Stimulated activated naive CD8-positive, alpha-beta T cell treated with anti-CD3 and anti-CD28 coated beads, Interleukin-15, Interleukin-2, amounts not matched to agents 100 ng/mL and 50 ng/mL, for 24 hours (primary cell): ENCODE measurements around the gene DVL1.

Source experiments
- H3K27ac Mint-ChIP-seq: one replicate; pipeline ENCODE4 v1.8.0; 2021; ENCODE audit warnings: mild to moderate bottlenecking, mixed read lengths
- H3K27me3 Mint-ChIP-seq: one replicate; pipeline ENCODE4 v1.8.0; 2021; ENCODE audit warnings: mixed read lengths
- H3K36me3 Mint-ChIP-seq: one replicate; pipeline ENCODE4 v1.8.0; 2021; ENCODE audit warnings: low read depth, mixed read lengths
- H3K4me1 Mint-ChIP-seq: one replicate; pipeline ENCODE4 v1.8.0; 2021; ENCODE audit warnings: low read depth, mixed read lengths
- H3K4me3 Mint-ChIP-seq: one replicate; pipeline ENCODE4 v1.8.0; 2021; ENCODE audit warnings: mild to moderate bottlenecking, mixed read lengths
- H3K9me3 Mint-ChIP-seq: one replicate; pipeline ENCODE4 v1.8.0; 2021; ENCODE audit warnings: mixed read lengths

The DVL1 gene

DNA sequence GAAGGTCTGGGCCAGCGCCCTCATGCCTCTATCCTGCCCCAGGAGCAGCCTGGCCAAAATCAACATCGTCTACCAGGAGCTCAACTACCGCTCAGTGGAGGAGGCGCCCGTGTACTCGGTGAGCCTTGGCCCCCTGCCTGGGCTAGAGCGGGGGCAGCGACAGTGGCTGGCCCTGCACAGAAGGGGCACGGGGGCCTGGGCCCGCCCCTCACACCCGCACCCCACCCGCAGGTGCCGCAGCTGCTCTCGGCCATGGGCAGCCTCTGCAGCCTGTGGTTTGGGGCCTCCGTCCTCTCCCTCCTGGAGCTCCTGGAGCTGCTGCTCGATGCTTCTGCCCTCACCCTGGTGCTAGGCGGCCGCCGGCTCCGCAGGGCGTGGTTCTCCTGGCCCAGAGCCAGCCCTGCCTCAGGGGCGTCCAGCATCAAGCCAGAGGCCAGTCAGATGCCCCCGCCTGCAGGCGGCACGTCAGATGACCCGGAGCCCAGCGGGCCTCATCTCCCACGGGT is 58.1 kb downstream of the DVL1 start:
- Mint-ChIP-seq H3K36me3 (no peaks in the 10 kb centered on the region), H3K9me3 (no peaks in the 10 kb centered on the region), H3K4me1 (no peaks in the 10 kb centered on the region), H3K27me3 (no peaks in the 10 kb centered on the region), H3K27ac (no peak overlapping the region), H3K4me3 (no peak overlapping the region)

DNA sequence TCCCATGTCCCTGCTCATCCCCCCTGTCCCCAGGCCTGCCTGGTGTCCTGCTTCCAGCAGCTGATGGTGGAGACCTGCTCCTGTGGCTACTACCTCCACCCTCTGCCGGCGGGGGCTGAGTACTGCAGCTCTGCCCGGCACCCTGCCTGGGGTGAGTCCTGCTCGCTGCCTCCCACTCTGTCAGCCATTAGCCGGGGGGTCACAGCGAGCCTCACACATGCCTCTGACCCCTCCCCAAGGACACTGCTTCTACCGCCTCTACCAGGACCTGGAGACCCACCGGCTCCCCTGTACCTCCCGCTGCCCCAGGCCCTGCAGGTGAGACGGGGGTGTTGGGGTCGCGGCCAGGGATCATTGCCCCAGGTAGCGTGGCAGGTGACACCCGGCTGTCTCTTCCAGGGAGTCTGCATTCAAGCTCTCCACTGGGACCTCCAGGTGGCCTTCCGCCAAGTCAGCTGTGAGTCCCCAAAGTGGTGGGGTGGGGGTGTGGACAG is 58.9 kb downstream of the DVL1 start:
- Mint-ChIP-seq H3K4me1 (no peaks in the 10 kb centered on the region), H3K27me3 (no peaks in the 10 kb centered on the region), H3K36me3 (no peaks in the 10 kb centered on the region), H3K4me3 (no peak overlapping the region), H3K27ac (no peak overlapping the region), H3K9me3 (no peaks in the 10 kb centered on the region)

DNA sequence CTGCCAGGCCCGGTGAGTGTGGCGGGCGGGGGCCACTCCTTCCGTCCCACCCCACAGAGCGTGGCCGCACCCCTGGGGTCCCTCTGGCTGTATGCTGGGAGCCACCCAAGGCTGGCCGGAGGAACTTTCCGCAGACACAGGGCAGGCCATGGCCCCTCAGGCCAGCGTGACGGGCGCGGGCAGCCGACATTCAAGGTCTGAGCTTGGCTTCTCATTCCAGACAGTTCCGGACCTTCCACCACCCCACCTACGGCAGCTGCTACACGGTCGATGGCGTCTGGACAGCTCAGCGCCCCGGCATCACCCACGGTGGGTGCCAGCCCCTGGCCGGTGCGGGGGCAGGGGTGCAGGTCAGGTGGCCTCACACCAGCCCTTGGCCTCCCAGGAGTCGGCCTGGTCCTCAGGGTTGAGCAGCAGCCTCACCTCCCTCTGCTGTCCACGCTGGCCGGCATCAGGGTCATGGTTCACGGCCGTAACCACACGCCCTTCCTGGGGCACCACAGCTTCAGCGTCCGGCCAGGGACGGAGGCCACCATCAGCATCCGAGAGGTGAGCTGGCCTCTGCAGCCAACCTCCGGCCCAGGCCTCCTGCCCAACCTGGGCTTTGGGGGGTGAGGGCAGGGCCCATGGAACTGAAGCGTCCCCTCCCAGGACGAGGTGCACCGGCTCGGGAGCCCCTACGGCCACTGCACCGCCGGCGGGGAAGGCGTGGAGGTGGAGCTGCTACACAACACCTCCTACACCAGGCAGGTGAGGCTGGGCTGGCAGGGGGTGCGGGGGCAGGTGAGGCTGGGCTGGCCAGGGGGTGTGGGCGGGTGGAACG is 61.7 kb downstream of the DVL1 start:
- Mint-ChIP-seq H3K4me1 (no peaks in the 10 kb centered on the region), H3K9me3 (no peaks in the 10 kb centered on the region), H3K4me3 (no peak overlapping the region), H3K27ac (no peak overlapping the region), H3K27me3 (no peaks in the 10 kb centered on the region), H3K36me3 (no peaks in the 10 kb centered on the region)

DNA sequence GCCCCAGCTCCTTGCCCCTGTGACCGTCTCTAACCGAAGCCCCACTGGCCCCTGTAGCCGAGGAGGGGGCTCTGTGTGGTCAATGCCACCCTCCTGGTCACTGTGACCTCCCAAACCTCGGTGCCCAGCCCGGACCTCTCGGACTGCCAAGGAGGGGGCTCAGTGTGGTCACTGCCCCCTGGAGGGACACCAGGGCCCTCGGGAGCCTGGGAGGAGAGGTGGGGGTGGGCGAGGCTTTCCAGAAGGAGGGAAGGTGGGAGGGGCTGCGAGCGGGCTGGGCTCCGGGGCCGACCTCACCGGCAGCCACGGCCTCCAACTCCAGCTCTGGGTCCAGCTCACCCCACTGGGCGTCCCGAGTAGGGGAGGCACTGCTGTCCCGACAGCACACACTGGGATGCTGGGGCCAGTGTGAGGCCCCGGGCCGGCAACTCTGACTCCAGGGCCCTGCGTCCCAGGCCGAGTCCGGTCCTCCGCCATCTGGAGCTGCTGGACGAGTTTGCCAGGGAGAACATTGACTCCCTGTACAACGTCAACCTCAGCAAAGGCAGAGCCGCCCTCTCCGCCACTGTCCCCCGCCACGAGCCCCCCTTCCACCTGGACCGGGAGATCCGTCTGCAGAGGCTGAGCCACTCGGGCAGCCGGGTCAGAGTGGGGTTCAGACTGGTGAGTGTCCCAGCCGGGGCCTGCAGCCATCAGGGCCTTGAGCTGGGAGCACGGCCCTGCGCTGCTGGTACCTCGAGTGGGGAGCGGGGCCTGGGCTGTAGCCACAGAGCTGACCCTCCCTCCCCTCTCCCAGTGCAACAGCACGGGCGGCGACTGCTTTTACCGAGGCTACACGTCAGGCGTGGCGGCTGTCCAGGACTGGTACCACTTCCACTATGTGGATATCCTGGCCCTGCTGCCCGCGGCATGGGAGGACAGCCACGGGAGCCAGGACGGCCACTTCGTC is 62.6 kb downstream of the DVL1 start:
- H3K4me1 Mint-ChIP-seq = no peaks in the 10 kb centered on the region
- H3K27me3 Mint-ChIP-seq = no peaks in the 10 kb centered on the region
- H3K9me3 Mint-ChIP-seq = no peaks in the 10 kb centered on the region
- no peak overlapping the region for H3K4me3 Mint-ChIP-seq
- no peaks in the 10 kb centered on the region for H3K36me3 Mint-ChIP-seq
- no peak overlapping the region for H3K27ac Mint-ChIP-seq

DNA sequence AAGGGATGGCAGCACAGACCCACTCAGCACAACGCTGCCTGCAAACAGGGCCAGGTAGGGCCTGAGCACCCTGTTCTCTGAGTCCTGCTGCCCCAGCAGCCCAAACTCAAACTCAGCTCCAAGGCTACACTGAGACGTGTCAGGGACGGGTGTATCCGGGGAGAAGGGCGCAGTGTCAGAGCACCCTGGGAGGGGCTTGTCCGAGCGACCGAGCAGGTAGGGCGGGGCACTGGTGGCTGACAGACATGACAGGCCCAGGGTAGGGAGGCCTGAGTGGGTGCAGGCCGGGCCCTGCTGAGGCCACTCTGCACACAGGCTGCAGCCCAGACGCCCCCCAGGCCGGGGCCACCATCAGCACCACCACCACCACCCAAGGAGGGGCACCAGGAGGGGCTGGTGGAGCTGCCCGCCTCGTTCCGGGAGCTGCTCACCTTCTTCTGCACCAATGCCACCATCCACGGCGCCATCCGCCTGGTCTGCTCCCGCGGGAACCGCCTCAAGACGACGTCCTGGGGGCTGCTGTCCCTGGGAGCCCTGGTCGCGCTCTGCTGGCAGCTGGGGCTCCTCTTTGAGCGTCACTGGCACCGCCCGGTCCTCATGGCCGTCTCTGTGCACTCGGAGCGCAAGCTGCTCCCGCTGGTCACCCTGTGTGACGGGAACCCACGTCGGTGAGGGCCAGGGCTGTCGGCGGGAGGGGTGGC is 63.5 kb downstream of the DVL1 start:
- no peaks in the 10 kb centered on the region for H3K4me1 Mint-ChIP-seq
- no peaks in the 10 kb centered on the region for H3K36me3 Mint-ChIP-seq
- no peak overlapping the region for H3K27ac Mint-ChIP-seq
- no peaks in the 10 kb centered on the region for H3K27me3 Mint-ChIP-seq
- H3K9me3 Mint-ChIP-seq = no peaks in the 10 kb centered on the region
- no peak overlapping the region for H3K4me3 Mint-ChIP-seq
